HEK293 (cell line): Measurements from ENCODE around the gene HTRA1.

Experiments
- CTCF ChIA-PET: fragments of 350-600 bp; formaldehyde crosslinking; extraction: SDS; loops from one replicate; lab custom pipeline; 2021; ENCODE audit warnings: antibody characterized with exemption; lab: Yijun Ruan, JAX
- POLR2A ChIA-PET: fragments of 300-600 bp; formaldehyde crosslinking; extraction: SDS; loops from one replicate; lab custom pipeline; 2020; ENCODE audit warnings: antibody characterized with exemption, inconsistent platforms; lab: Yijun Ruan, JAX
- H3K27ac ChIP-seq: fragments of 200-500 bp; sonication (Bioruptor generic); 2 replicates; pipeline ENCODE4 v1.5.1; 2014; ENCODE audit warnings: low read depth, low read length, control low read depth, inconsistent platforms; ENCODE audit errors: extremely low read depth
- H3K36me3 ChIP-seq, 2 experiments: fragments of 200-500 bp in 1 of 2; sonication (Bioruptor generic) in 1 of 2; 1 replicate in 1 of 2; 2 replicates in 1 of 2; pipeline ENCODE4 v1.5.1; 2014 to 2017; ENCODE audit warnings: inconsistent platforms in 2 of 2, low read length in 2 of 2; ENCODE audit not compliant: control insufficient read depth in 2 of 2, insufficient read depth in 1 of 2
- H3K4me1 ChIP-seq: fragments of 200-500 bp; sonication (Bioruptor generic); 2 replicates; pipeline ENCODE4 v1.5.1; 2014; ENCODE audit warnings: mild to moderate bottlenecking, low read length, inconsistent platforms; ENCODE audit not compliant: control insufficient read depth, insufficient read depth
- H3K4me3 ChIP-seq: 2 replicates; pipeline ENCODE4 v1.5.1; 2011; ENCODE audit warnings: low read depth, mild to moderate bottlenecking, control low read depth, low read length, moderate library complexity
- H3K9me3 ChIP-seq: fragments of 200-500 bp; sonication (Bioruptor generic); 2 replicates; pipeline ENCODE4 v1.5.1; 2014; ENCODE audit warnings: low read depth, low read length, inconsistent platforms; ENCODE audit not compliant: control insufficient read depth, insufficient read depth
- GFI1B ChIP-seq: fragments of 450-650 bp; formaldehyde crosslinking; IDR thresholded peaks from 2 replicates; pipeline ENCODE4 v1.5.1; 2016; ENCODE audit warnings: missing biosample characterization, missing genetic modification characterization
- GLI2 ChIP-seq: fragments of 450-650 bp; formaldehyde crosslinking; IDR thresholded peaks from 2 replicates; pipeline ENCODE4; 2017; ENCODE audit warnings: missing biosample characterization, missing genetic modification characterization, low read depth, borderline replicate concordance
- GLI4 ChIP-seq: fragments of 450-650 bp; formaldehyde crosslinking; IDR thresholded peaks from 2 replicates; pipeline ENCODE4 v1.5.1; 2016; ENCODE audit warnings: missing biosample characterization, missing genetic modification characterization
- KLF8 ChIP-seq: fragments of 450-650 bp; formaldehyde crosslinking; IDR thresholded peaks from 2 replicates; pipeline ENCODE4 v1.5.1; 2016; ENCODE audit warnings: missing biosample characterization, missing genetic modification characterization
- YY2 ChIP-seq: fragments of 450-650 bp; formaldehyde crosslinking; IDR thresholded peaks from 2 replicates; pipeline ENCODE4 v1.5.1; 2016; ENCODE audit warnings: missing biosample characterization, missing genetic modification characterization
- ZBTB7A ChIP-seq: fragments of 450-650 bp; formaldehyde crosslinking; IDR thresholded peaks from 2 replicates; pipeline ENCODE4 v1.5.1; 2016; ENCODE audit warnings: low read depth, missing biosample characterization, missing genetic modification characterization
- ZNF133 ChIP-seq: fragments of 450-650 bp; formaldehyde crosslinking; IDR thresholded peaks from 2 replicates; pipeline ENCODE4 v1.5.1; 2016; ENCODE audit warnings: missing biosample characterization, missing genetic modification characterization
- ZNF248 ChIP-seq: fragments of 450-650 bp; formaldehyde crosslinking; IDR thresholded peaks from 2 replicates; pipeline ENCODE4 v1.5.1; 2017; ENCODE audit warnings: missing biosample characterization, missing genetic modification characterization
- ZNF324 ChIP-seq: fragments of 450-650 bp; formaldehyde crosslinking; IDR thresholded peaks from 2 replicates; pipeline ENCODE4 v1.5.1; 2016; ENCODE audit warnings: missing biosample characterization, missing genetic modification characterization
- ZNF426 ChIP-seq: fragments of 450-650 bp; formaldehyde crosslinking; IDR thresholded peaks from 2 replicates; pipeline ENCODE4 v1.5.1; 2017; ENCODE audit warnings: missing biosample characterization, missing genetic modification characterization, mild to moderate bottlenecking, inconsistent platforms, moderate library complexity
- ZNF555 ChIP-seq: fragments of 450-650 bp; formaldehyde crosslinking; conservative IDR thresholded peaks from 2 replicates; pipeline ENCODE4 v1.5.1; 2017; ENCODE audit warnings: missing biosample characterization, mild to moderate bottlenecking, missing genetic modification characterization, inconsistent platforms
- ZNF596 ChIP-seq: fragments of 450-650 bp; IDR thresholded peaks from 2 replicates; pipeline ENCODE4 v1.5.0; 2018; ENCODE audit warnings: missing biosample characterization, mild to moderate bottlenecking, missing genetic modification characterization, moderate library complexity
- ZNF600 ChIP-seq: fragments of 450-650 bp; formaldehyde crosslinking; IDR thresholded peaks from 2 replicates; pipeline ENCODE4 v1.5.1; 2016; ENCODE audit warnings: missing biosample characterization, missing genetic modification characterization
- ZNF654 ChIP-seq: fragments of 450-650 bp; formaldehyde crosslinking; IDR thresholded peaks from 2 replicates; pipeline ENCODE4 v1.5.1; 2016; ENCODE audit warnings: low read depth, missing biosample characterization, missing genetic modification characterization
- ZNF658 ChIP-seq: fragments of 450-650 bp; formaldehyde crosslinking; IDR thresholded peaks from 2 replicates; pipeline ENCODE4; 2016; ENCODE audit warnings: missing biosample characterization, missing genetic modification characterization
- ZNF776 ChIP-seq: fragments of 450-650 bp; formaldehyde crosslinking; IDR thresholded peaks from 2 replicates; pipeline ENCODE4 v1.5.0; 2017; ENCODE audit warnings: missing biosample characterization, missing genetic modification characterization, borderline replicate concordance
- ZNF777 ChIP-seq: fragments of 450-650 bp; formaldehyde crosslinking; IDR thresholded peaks from 2 replicates; pipeline ENCODE4 v1.5.1; 2017; ENCODE audit warnings: missing biosample characterization, missing genetic modification characterization, borderline replicate concordance
- TF ChIP-seq, protein P1 (sequence below): fragments of 450-650 bp; formaldehyde crosslinking; IDR thresholded peaks from 2 replicates; pipeline ENCODE4 v1.5.1; 2016; ENCODE audit warnings: missing biosample characterization, missing genetic modification characterization
- TF ChIP-seq, protein P2 (sequence below): fragments of 450-650 bp; formaldehyde crosslinking; IDR thresholded peaks from 2 replicates; pipeline ENCODE4 v1.5.1; 2016; ENCODE audit warnings: missing biosample characterization, missing genetic modification characterization
- TF ChIP-seq, protein P3 (sequence below): fragments of 450-650 bp; formaldehyde crosslinking; IDR thresholded peaks from 2 replicates; pipeline ENCODE4 v1.5.1; 2016; ENCODE audit warnings: missing biosample characterization, missing genetic modification characterization
- TF ChIP-seq, protein P4 (sequence below): fragments of 450-650 bp; formaldehyde crosslinking; IDR thresholded peaks from 2 replicates; pipeline ENCODE4 v1.5.1; 2016; ENCODE audit warnings: missing biosample characterization, missing genetic modification characterization
- TF ChIP-seq, protein P5 (sequence below): fragments of 450-650 bp; formaldehyde crosslinking; conservative IDR thresholded peaks from 2 replicates; pipeline ENCODE4 v1.5.1; 2016; ENCODE audit warnings: low read depth, missing biosample characterization, missing genetic modification characterization

HTRA1 gene

DNA sequence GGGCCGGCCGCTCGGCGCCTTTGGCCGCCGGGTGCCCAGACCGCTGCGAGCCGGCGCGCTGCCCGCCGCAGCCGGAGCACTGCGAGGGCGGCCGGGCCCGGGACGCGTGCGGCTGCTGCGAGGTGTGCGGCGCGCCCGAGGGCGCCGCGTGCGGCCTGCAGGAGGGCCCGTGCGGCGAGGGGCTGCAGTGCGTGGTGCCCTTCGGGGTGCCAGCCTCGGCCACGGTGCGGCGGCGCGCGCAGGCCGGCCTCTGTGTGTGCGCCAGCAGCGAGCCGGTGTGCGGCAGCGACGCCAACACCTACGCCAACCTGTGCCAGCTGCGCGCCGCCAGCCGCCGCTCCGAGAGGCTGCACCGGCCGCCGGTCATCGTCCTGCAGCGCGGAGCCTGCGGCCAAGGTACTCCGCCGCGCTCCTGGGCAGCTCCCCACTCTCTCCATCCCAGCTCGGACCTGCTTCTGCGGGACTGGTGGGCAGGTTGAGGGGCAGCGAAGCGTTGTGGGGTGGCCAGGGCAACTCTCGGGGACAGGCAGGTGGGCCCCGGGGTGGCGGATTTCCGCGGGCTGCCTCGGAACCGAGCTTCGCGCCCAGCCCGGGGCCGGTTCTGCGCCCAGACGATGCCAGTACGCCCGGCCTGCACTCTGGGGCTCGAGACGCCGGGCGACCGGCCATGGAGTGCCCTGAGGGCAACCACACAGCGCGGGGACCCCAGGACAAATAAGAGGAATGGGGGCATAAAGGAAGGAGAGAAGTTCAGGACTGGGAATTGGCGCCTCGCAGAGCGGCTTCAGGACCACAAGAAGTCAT is 578 bp downstream of the HTRA1 start:
- ChIA-PET CTCF (no interaction called here), POLR2A (no interaction called here)
- Histone ChIP-seq H3K4me1 (peaks cover 2% of the 10 kb centered on the region; the same call in 1 of the 2 replicates), H3K27ac (peak overlapping the region; percentile 69; the same call in 1 of the 2 replicates), H3K36me3 (no peaks in the 10 kb centered on the region), H3K9me3 (no peaks in the 10 kb centered on the region), H3K4me3 (peak overlapping the region; percentile 39)
- no peak for TF ChIP-seq ZBTB7A (tag by site-specific recombination)
- TF ChIP-seq GLI4 (tag by site-specific recombination), result no peak
- TF ChIP-seq, protein P1, sequence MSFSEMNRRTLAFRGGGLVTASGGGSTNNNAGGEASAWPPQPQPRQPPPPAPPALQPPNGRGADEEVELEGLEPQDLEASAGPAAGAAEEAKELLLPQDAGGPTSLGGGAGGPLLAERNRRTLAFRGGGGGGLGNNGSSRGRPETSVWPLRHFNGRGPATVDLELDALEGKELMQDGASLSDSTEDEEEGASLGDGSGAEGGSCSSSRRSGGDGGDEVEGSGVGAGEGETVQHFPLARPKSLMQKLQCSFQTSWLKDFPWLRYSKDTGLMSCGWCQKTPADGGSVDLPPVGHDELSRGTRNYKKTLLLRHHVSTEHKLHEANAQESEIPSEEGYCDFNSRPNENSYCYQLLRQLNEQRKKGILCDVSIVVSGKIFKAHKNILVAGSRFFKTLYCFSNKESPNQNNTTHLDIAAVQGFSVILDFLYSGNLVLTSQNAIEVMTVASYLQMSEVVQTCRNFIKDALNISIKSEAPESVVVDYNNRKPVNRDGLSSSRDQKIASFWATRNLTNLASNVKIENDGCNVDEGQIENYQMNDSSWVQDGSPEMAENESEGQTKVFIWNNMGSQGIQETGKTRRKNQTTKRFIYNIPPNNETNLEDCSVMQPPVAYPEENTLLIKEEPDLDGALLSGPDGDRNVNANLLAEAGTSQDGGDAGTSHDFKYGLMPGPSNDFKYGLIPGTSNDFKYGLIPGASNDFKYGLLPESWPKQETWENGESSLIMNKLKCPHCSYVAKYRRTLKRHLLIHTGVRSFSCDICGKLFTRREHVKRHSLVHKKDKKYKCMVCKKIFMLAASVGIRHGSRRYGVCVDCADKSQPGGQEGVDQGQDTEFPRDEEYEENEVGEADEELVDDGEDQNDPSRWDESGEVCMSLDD, result no peak
- no peak for TF ChIP-seq ZNF600
- no peak for TF ChIP-seq ZNF654 (tag by site-specific recombination)
- TF ChIP-seq ZNF596 (tag by site-specific recombination), result no peak
- TF ChIP-seq GFI1B, result no peak
- no peak for TF ChIP-seq ZNF776 (tag by site-specific recombination)
- TF ChIP-seq, protein P2, sequence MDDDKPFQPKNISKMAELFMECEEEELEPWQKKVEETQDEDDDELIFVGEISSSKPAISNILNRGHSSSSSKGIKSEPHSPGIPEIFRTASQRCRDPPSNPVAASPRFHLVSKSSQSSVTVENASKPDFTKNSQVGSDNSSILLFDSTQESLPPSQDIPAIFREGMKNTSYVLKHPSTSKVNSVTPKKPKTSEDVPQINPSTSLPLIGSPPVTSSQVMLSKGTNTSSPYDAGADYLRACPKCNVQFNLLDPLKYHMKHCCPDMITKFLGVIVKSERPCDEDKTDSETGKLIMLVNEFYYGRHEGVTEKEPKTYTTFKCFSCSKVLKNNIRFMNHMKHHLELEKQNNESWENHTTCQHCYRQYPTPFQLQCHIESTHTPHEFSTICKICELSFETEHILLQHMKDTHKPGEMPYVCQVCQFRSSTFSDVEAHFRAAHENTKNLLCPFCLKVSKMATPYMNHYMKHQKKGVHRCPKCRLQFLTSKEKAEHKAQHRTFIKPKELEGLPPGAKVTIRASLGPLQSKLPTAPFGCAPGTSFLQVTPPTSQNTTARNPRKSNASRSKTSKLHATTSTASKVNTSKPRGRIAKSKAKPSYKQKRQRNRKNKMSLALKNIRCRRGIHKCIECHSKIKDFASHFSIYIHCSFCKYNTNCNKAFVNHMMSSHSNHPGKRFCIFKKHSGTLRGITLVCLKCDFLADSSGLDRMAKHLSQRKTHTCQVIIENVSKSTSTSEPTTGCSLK (tag by site-specific recombination), result no peak
- no peak for TF ChIP-seq ZNF658 (tag by site-specific recombination)
- no peak for TF ChIP-seq ZNF555 (tag by site-specific recombination)
- TF ChIP-seq ZNF426 (tag by site-specific recombination), result no peak
- no peak for TF ChIP-seq ZNF324 (tag by site-specific recombination)
- no peak for TF ChIP-seq KLF8
- TF ChIP-seq YY2 (tag by site-specific recombination), result no peak

DNA sequence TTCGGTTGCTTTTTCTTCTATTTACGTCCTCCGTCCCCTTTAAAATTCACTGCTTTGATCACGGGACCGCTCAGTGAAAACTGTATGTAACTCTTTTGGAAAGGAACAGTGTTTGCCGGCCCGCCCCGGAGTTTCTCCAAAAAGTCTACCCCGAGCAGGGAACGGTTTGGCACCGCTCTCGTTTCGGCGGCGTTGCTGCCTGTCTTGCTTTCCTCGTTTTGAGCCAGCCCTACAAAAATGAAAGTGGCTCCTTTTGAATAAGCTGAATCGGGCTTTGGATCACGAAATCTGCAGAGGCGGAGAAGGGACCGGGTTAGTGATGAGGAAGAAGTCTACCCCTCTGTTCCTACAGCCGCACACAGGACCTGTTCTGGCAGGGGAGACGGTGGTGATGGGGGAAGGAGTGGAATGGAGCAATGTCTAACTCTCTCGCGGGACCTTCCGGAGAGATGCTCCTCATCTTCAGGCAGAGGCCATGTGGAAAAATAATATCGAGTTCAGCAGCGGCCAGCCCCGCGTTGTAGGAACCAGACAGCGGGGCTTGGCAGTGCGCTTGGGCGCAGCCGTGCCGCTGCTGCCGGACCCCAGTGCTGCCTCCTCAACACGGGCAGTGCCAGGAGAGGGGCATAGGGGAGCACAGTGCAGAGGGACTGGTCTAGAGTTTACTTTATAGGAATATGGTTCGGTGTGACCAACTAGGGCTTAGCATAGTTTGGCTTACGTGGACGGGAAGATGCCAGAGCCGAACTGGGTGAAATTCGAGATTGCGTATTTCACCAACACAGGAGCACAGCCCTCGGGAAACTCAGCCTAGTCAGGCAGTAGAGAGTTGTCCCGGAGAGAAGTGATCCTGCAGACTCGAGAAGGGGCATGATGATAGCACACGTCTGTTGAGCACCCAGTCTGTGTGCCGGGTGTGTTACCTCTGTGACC is 1.4 kb downstream of the HTRA1 start:
- Histone ChIP-seq H3K4me1 (peaks cover 2% of the 10 kb centered on the region; the same call in 1 of the 2 replicates), H3K27ac (no peak overlapping the region; the same call in 1 of the 2 replicates), H3K4me3 (peak overlapping the region; percentile 10), H3K36me3 (no peaks in the 10 kb centered on the region), H3K9me3 (no peaks in the 10 kb centered on the region)
- ChIA-PET POLR2A (no interaction called here), CTCF (no interaction called here)
- TF ChIP-seq, protein P3, sequence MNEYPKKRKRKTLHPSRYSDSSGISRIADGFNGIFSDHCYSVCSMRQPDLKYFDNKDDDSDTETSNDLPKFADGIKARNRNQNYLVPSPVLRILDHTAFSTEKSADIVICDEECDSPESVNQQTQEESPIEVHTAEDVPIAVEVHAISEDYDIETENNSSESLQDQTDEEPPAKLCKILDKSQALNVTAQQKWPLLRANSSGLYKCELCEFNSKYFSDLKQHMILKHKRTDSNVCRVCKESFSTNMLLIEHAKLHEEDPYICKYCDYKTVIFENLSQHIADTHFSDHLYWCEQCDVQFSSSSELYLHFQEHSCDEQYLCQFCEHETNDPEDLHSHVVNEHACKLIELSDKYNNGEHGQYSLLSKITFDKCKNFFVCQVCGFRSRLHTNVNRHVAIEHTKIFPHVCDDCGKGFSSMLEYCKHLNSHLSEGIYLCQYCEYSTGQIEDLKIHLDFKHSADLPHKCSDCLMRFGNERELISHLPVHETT (tag by site-specific recombination), result no peak
- no peak for TF ChIP-seq ZNF133 (tag by site-specific recombination)
- no peak for TF ChIP-seq ZNF248 (tag by site-specific recombination)
- no peak for TF ChIP-seq GLI2 (tag by site-specific recombination)
- TF ChIP-seq ZNF777, result no peak
- TF ChIP-seq, protein P4, sequence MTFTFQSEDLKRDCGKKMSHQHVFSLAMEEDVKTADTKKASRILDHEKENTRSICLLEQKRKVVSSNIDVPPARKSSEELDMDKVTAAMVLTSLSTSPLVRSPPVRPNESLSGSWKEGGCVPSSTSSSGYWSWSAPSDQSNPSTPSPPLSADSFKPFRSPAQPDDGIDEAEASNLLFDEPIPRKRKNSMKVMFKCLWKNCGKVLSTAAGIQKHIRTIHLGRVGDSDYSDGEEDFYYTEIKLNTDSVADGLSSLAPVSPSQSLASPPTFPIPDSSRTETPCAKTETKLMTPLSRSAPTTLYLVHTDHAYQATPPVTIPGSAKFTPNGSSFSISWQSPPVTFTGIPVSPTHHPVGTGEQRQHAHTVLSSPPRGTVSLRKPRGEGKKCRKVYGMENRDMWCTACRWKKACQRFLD (tag by site-specific recombination), result no peak
- TF ChIP-seq, protein P5, sequence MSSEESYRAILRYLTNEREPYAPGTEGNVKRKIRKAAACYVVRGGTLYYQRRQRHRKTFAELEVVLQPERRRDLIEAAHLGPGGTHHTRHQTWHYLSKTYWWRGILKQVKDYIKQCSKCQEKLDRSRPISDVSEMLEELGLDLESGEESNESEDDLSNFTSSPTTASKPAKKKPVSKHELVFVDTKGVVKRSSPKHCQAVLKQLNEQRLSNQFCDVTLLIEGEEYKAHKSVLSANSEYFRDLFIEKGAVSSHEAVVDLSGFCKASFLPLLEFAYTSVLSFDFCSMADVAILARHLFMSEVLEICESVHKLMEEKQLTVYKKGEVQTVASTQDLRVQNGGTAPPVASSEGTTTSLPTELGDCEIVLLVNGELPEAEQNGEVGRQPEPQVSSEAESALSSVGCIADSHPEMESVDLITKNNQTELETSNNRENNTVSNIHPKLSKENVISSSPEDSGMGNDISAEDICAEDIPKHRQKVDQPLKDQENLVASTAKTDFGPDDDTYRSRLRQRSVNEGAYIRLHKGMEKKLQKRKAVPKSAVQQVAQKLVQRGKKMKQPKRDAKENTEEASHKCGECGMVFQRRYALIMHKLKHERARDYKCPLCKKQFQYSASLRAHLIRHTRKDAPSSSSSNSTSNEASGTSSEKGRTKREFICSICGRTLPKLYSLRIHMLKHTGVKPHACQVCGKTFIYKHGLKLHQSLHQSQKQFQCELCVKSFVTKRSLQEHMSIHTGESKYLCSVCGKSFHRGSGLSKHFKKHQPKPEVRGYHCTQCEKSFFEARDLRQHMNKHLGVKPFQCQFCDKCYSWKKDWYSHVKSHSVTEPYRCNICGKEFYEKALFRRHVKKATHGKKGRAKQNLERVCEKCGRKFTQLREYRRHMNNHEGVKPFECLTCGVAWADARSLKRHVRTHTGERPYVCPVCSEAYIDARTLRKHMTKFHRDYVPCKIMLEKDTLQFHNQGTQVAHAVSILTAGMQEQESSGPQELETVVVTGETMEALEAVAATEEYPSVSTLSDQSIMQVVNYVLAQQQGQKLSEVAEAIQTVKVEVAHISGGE (tag by site-specific recombination), result no peak
